Measurements from ENCODE around the gene FYB2. TPM values are rescaled to one million over a fixed set of nuclear protein-coding genes. Genes with fewer than 3 reads are reported as not detected.

Gene FYB2
- total RNA-seq, 1 experiment from 2014 or later = 0.15 TPM

GRCh38 chr1:56827711-56828110 is 8.5 kb upstream of the FYB2 start:
- ATAC-seq (no peak), DNase-seq (ENCODE audit: low spot score) (no peak)
- H3K4me1 Mint-ChIP-seq = peaks cover 3% of the 10 kb centered on the region
- ChIA-PET POLR2A (no interaction called here), CTCF (no interaction called here)
- H3K4me3 Mint-ChIP-seq = no peak overlapping the region
- H3K27ac Mint-ChIP-seq = no peak overlapping the region
- no peaks in the 10 kb centered on the region for H3K36me3 Mint-ChIP-seq
- TF ChIP-seq PRDM15 (CRISPR knock-in tag; IDR thresholded peaks at IDR 0.05) (no peak), SP1 (CRISPR knock-in tag; conservative IDR thresholded peaks at IDR 0.05) (no peak), ZNF219 (CRISPR knock-in tag; IDR thresholded peaks at IDR 0.05; ENCODE audit: borderline replicate concordance) (no peak), NFYB (CRISPR knock-in tag; conservative IDR thresholded peaks at IDR 0.05; ENCODE audit: low read depth) (no peak)
- H3K27me3 Mint-ChIP-seq (ENCODE audit: low read depth) = no peaks in the 10 kb centered on the region; the same call in 1 of the 2 replicates
- peaks cover 3% of the 10 kb centered on the region; the same call in 1 of the 2 replicates for H3K9me3 Mint-ChIP-seq

- Mint-ChIP-seq H3K4me1 (peaks cover 9% of the 10 kb centered on the region), H3K27me3 (ENCODE audit: low read depth) (no peaks in the 10 kb centered on the region; the same call in 1 of the 2 replicates), H3K9me3 (peaks cover 3% of the 10 kb centered on the region; the same call in 1 of the 2 replicates), H3K4me3 (no peak overlapping the region), H3K36me3 (no peaks in the 10 kb centered on the region), H3K27ac (no peak overlapping the region)
- CTCF ChIA-PET = interaction anchor here (1.2 kb wide), 1 partner anchor 153 kb away, joined by 4 read pairs; no protein-coding TSS in a partner anchor
- DNase-seq (ENCODE audit: low spot score) (no peak), ATAC-seq (no peak)
- POLR2A ChIA-PET = no interaction called here
- TF ChIP-seq GRHL2 (CRISPR knock-in tag; IDR thresholded peaks at IDR 0.05; ENCODE audit: insufficient replicate concordance, severe bottlenecking) (no peak), ETV6 (CRISPR knock-in tag; IDR thresholded peaks at IDR 0.05) (no peak), SOX15 (CRISPR knock-in tag; IDR thresholded peaks at IDR 0.05) (no peak), ZNF281 (CRISPR knock-in tag; IDR thresholded peaks at IDR 0.05) (no peak), ZBTB43 (CRISPR knock-in tag; IDR thresholded peaks at IDR 0.05) (no peak), IRF2 (CRISPR knock-in tag; IDR thresholded peaks at IDR 0.05; ENCODE audit: borderline replicate concordance, low read depth) (no peak), ZNF121 (CRISPR knock-in tag; IDR thresholded peaks at IDR 0.05) (no peak), ZMAT4 (CRISPR knock-in tag; IDR thresholded peaks at IDR 0.05) (no peak), ARID4B (CRISPR knock-in tag; IDR thresholded peaks at IDR 0.05; ENCODE audit: borderline replicate concordance) (no peak), CREB1 (CRISPR knock-in tag; IDR thresholded peaks at IDR 0.05) (no peak), EMX1 (CRISPR knock-in tag; IDR thresholded peaks at IDR 0.05) (no peak), FOXP4 (CRISPR knock-in tag; IDR thresholded peaks at IDR 0.05) (no peak), CDX4 (CRISPR knock-in tag; IDR thresholded peaks at IDR 0.05; ENCODE audit: borderline replicate concordance) (no peak), ELF4 (CRISPR knock-in tag; IDR thresholded peaks at IDR 0.05; ENCODE audit: low read depth) (no peak), MLX (CRISPR knock-in tag; IDR thresholded peaks at IDR 0.05) (no peak)
Measured at GRCh38 chr1:56825436-56825835, 6.2 kb upstream of the FYB2 start.
